GM23338 (cell line): ENCODE results near the gene DPP10. TPM values are rescaled to one million over a fixed set of nuclear protein-coding genes. Genes with fewer than 3 reads are reported as not detected.

Experiments
- ATAC-seq: fragments of 200-7000 bp; cut with Tn5 transposase; 3 replicates; pipeline ENCODE4 v1.9.1; 2020
- DNase-seq: peaks from one replicate; pipeline ENCODE4 v3.0.0-alpha.2; 2015; ENCODE audit warnings: low spot score
- H2AFZ ChIP-seq: fragments of 200-600 bp; sonication (generic); 2 replicates; pipeline ENCODE4 v1.8.0; 2016; ENCODE audit warnings: antibody characterized with exemption, mild to moderate bottlenecking, moderate library complexity
- H3F3A ChIP-seq: fragments of 200-600 bp; sonication (generic); replicated peaks from 2 replicates; pipeline ENCODE4 v1.8.0; 2017; ENCODE audit warnings: antibody characterized with exemption, mixed run types, low read depth
- H3K27ac ChIP-seq: fragments of 200-600 bp; sonication (generic); 2 replicates; pipeline ENCODE4 v1.6.1; 2016; ENCODE audit warnings: low read depth
- H3K27me3 ChIP-seq: fragments of 200-600 bp; sonication (generic); 2 replicates; pipeline ENCODE4 v1.8.0; 2016; ENCODE audit warnings: mild to moderate bottlenecking, mixed run types, moderate library complexity; ENCODE audit not compliant: insufficient read depth
- H3K36me3 ChIP-seq: fragments of 200-600 bp; sonication (generic); 2 replicates; pipeline ENCODE4 v1.8.0; 2016; ENCODE audit warnings: mild to moderate bottlenecking; ENCODE audit not compliant: insufficient read depth
- H3K4me1 ChIP-seq: fragments of 200-600 bp; sonication (generic); 2 replicates; pipeline ENCODE4 v1.8.0; 2016; ENCODE audit warnings: mild to moderate bottlenecking, moderate library complexity; ENCODE audit not compliant: insufficient read depth
- H3K4me2 ChIP-seq: fragments of 200-600 bp; sonication (generic); 2 replicates; pipeline ENCODE4 v1.7.1; 2017; ENCODE audit warnings: mixed run types
- H3K4me3 ChIP-seq: fragments of 200-600 bp; sonication (generic); 2 replicates; pipeline ENCODE4 v1.6.1; 2016; ENCODE audit warnings: mixed run types
- H3K79me2 ChIP-seq: fragments of 200-600 bp; sonication (generic); replicated peaks from 2 replicates; pipeline ENCODE4 v1.8.0; 2017; ENCODE audit warnings: mild to moderate bottlenecking; ENCODE audit not compliant: insufficient read depth
- H3K9me2 ChIP-seq: fragments of 200-600 bp; sonication (generic); 2 replicates; pipeline ENCODE4 v1.8.0; 2017; ENCODE audit not compliant: insufficient read depth
- H4K20me1 ChIP-seq: fragments of 200-600 bp; sonication (generic); replicated peaks from 2 replicates; pipeline ENCODE4 v1.8.0; 2017; ENCODE audit warnings: mild to moderate bottlenecking; ENCODE audit not compliant: insufficient read depth
- H3K27ac Mint-ChIP-seq: 2 replicates; pipeline ENCODE4 v1.8.0; 2020; ENCODE audit warnings: inconsistent platforms, mild to moderate bottlenecking, moderate library complexity, mixed read lengths
- H3K27me3 Mint-ChIP-seq: 3 replicates; pipeline ENCODE4 v1.8.0; 2022; ENCODE audit warnings: low read depth, mild to moderate bottlenecking, moderate library complexity, mixed read lengths, inconsistent platforms; ENCODE audit not compliant: insufficient read depth, poor library complexity
- H3K36me3 Mint-ChIP-seq: 3 replicates; pipeline ENCODE4 v1.8.0; 2021; ENCODE audit warnings: low read depth, mild to moderate bottlenecking, inconsistent platforms, moderate library complexity, mixed read lengths
- H3K4me1 Mint-ChIP-seq: 3 replicates; pipeline ENCODE4 v1.8.0; 2020; ENCODE audit warnings: mild to moderate bottlenecking, inconsistent platforms, mixed read lengths
- H3K4me3 Mint-ChIP-seq: 3 replicates; pipeline ENCODE4 v1.8.0; 2021; ENCODE audit warnings: moderate library complexity, mild to moderate bottlenecking, inconsistent platforms, mixed read lengths
- H3K9me3 Mint-ChIP-seq: 3 replicates; pipeline ENCODE4 v1.8.0; 2020; ENCODE audit warnings: moderate library complexity, mild to moderate bottlenecking, inconsistent platforms, mixed read lengths
- CREB1 ChIP-seq: fragments of 250-450 bp; sonication (Bioruptor Pico); IDR thresholded peaks from 2 replicates; pipeline ENCODE4 v1.5.0; 2020; ENCODE audit warnings: low read depth, mild to moderate bottlenecking, moderate library complexity
- EZH2phosphoT487 ChIP-seq: fragments of 200-600 bp; sonication (generic); IDR thresholded peaks from one replicate; pipeline ENCODE4 v1.8.1; 2018; ENCODE audit warnings: antibody characterized with exemption; ENCODE audit not compliant: unreplicated experiment
- JUNB ChIP-seq: IDR thresholded peaks from one replicate; pipeline ENCODE4 v1.6.1; 2016; ENCODE audit warnings: antibody characterized with exemption; ENCODE audit not compliant: unreplicated experiment
- NANOG ChIP-seq: IDR thresholded peaks from 2 replicates; pipeline ENCODE4 v1.6.1; 2016; ENCODE audit warnings: antibody characterized with exemption, borderline replicate concordance
- POLR2AphosphoS5 ChIP-seq: IDR thresholded peaks from 2 replicates; pipeline ENCODE4 v1.6.1; 2016; ENCODE audit warnings: antibody characterized with exemption, low read depth
- STAT1 ChIP-seq: IDR thresholded peaks from one replicate; pipeline ENCODE4 v1.6.1; 2016; ENCODE audit warnings: antibody characterized with exemption; ENCODE audit not compliant: unreplicated experiment
- ZNF114 ChIP-seq: fragments of 250-450 bp; sonication (Bioruptor Pico); IDR thresholded peaks from 2 replicates; pipeline ENCODE4 v1.5.0; 2020; ENCODE audit warnings: mild to moderate bottlenecking, moderate library complexity
- polyA plus RNA-seq: library from polyadenylated mRNA; unstranded; fragments of >200 nt; fragmentation: Nextera tagmentation; extraction: Ambion mirVana; gene quantifications from 2 replicates; pipeline ENCODE4 v1.2.1, GENCODE V29; 2016
- total RNA-seq: library from RNA; depleted of rRNA; stranded (reverse); fragments of >200 nt; shearing (Covaris generic); gene quantifications from 2 replicates; pipeline ENCODE4 v1.2.3, GENCODE V29; 2014
- TF ChIP-seq, protein P1 (sequence below), 2 experiments: fragments of 200-600 bp in 1 of 2; sonication (generic) in 1 of 2; conservative IDR thresholded peaks; 2 replicates each; pipeline versions ENCODE4 v1.5.1 to v1.6.1; 2016 to 2017; ENCODE audit warnings: antibody characterized with exemption in 2 of 2, low read depth in 2 of 2, mild to moderate bottlenecking in 2 of 2, moderate library complexity in 1 of 2

The DPP10 gene
- total and polyA plus RNA-seq, 2 experiments from 2014 or later: 3.6 to 14.8 TPM

DNA sequence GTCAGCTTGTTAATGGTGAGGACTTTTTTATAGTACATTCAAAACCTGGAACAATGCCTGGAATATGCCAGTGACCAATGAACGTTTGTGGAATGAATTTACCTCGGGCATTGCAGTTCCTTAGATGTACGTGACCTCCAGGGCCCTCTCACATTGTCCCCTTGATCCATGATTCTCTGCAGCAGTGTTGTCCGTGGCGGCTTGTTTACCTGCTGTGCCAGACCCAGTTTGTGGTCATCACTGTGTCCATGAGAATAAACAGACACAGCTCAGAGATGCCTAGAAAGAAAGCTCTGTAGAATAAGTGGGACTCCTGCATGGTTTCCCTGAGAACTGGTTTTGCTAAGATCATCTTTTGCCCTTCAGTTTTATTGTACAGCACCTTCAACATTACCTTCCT, 1132.2 kb downstream of the DPP10 start:
- H3F3A ChIP-seq: no peaks in the 10 kb centered on the region

DNA sequence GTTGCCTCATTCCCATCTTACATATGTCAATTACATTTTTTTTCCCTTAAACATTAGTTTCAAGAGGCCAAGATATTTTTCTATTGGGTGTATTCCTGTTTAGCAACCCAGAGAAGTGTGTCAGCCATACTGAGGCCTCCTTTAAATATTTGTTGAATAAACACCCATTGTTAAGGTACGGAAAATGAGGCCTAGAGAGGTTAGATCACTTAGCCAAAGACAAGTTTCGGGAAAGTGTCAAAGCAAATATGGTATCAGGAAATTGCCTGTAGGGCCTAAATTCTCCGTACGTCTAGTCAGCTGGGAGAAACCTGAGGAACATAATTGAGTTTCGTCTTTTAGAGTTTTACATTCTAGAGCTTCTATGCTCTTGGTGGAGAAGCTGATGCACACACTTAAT, 1138.3 kb downstream of the DPP10 start:
- Histone ChIP-seq H3K4me3 (no peak overlapping the region), H3K36me3 (no peaks in the 10 kb centered on the region), H3K4me2 (no peak overlapping the region), H3K9me2 (0 out of 2 replicates have a peak, but pooled peaks cover 3% of the 10 kb centered on the region), H2AFZ (no peak overlapping the region), H3K4me1 (no peaks in the 10 kb centered on the region), H3F3A (no peaks in the 10 kb centered on the region), H3K27me3 (no peaks in the 10 kb centered on the region), H3K27ac (no peak overlapping the region), H3K79me2 (no peaks in the 10 kb centered on the region), H4K20me1 (no peaks in the 10 kb centered on the region)
- Mint-ChIP-seq H3K9me3 (no peaks in the 10 kb centered on the region), H3K36me3 (no peaks in the 10 kb centered on the region), H3K27me3 (no peaks in the 10 kb centered on the region), H3K27ac (no peak overlapping the region), H3K4me3 (no peak overlapping the region), H3K4me1 (no peaks in the 10 kb centered on the region)
- no peak for TF ChIP-seq ZNF114 (CRISPR knock-in tag)
- TF ChIP-seq JUNB: no peak
- TF ChIP-seq, protein P1, sequence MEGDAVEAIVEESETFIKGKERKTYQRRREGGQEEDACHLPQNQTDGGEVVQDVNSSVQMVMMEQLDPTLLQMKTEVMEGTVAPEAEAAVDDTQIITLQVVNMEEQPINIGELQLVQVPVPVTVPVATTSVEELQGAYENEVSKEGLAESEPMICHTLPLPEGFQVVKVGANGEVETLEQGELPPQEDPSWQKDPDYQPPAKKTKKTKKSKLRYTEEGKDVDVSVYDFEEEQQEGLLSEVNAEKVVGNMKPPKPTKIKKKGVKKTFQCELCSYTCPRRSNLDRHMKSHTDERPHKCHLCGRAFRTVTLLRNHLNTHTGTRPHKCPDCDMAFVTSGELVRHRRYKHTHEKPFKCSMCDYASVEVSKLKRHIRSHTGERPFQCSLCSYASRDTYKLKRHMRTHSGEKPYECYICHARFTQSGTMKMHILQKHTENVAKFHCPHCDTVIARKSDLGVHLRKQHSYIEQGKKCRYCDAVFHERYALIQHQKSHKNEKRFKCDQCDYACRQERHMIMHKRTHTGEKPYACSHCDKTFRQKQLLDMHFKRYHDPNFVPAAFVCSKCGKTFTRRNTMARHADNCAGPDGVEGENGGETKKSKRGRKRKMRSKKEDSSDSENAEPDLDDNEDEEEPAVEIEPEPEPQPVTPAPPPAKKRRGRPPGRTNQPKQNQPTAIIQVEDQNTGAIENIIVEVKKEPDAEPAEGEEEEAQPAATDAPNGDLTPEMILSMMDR (conservative IDR thresholded peaks at IDR 0.05; ENCODE audit: low read depth in 2 of 2): no peak
- no peak for TF ChIP-seq EZH2phosphoT487
- TF ChIP-seq POLR2AphosphoS5: no peak
- ATAC-seq: no peak
- DNase-seq: no peak

More for the DNA sequence above, 1132.2 kb downstream of the DPP10 start:
- Histone ChIP-seq H3K9me2 (no peaks in the 10 kb centered on the region), H3K79me2 (no peaks in the 10 kb centered on the region), H3K4me1 (no peaks in the 10 kb centered on the region), H3K4me2 (no peak overlapping the region), H2AFZ (no peak overlapping the region), H3K27me3 (no peaks in the 10 kb centered on the region), H3K4me3 (no peak overlapping the region), H4K20me1 (no peaks in the 10 kb centered on the region), H3K36me3 (no peaks in the 10 kb centered on the region), H3K27ac (no peak overlapping the region)
- no peak for TF ChIP-seq STAT1
- TF ChIP-seq ZNF114 (CRISPR knock-in tag): no peak
- Mint-ChIP-seq H3K36me3 (no peaks in the 10 kb centered on the region), H3K27ac (no peak overlapping the region), H3K4me1 (no peaks in the 10 kb centered on the region), H3K4me3 (no peak overlapping the region), H3K27me3 (peaks cover 4% of the 10 kb centered on the region), H3K9me3 (no peaks in the 10 kb centered on the region)
- ATAC-seq: no peak
- no peak for DNase-seq

DNA sequence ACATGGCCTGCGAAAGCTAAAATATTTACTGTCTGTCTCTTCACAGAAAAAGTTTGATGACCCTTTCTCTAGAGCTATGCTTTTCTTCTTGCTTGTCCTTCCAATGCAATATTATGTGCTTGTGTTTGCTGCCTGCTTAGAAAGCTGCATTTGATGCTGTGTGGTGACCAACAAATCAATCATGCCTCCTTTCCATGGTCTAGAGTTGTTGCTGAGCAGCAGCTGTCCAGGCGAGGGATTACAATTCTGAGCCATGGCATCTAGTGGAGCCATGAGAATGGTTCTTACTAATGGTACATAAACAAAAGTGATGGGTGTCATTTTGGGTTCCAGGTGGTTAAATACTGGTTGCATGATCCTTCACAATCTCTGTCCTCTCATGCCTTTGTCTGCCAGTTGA, 1142.1 kb downstream of the DPP10 start:
- H3K27ac ChIP-seq: no peak overlapping the region
- H3K79me2 ChIP-seq: no peaks in the 10 kb centered on the region
- no peaks in the 10 kb centered on the region for H3F3A ChIP-seq
- no peak for DNase-seq
- no peak overlapping the region for H3K27ac Mint-ChIP-seq
- 0 out of 2 replicates have a peak, but pooled peaks cover 3% of the 10 kb centered on the region for H3K9me2 ChIP-seq
- H3K27me3 Mint-ChIP-seq: no peaks in the 10 kb centered on the region
- H3K36me3 Mint-ChIP-seq: no peaks in the 10 kb centered on the region
- no peaks in the 10 kb centered on the region for H3K4me1 Mint-ChIP-seq
- no peaks in the 10 kb centered on the region for H3K36me3 ChIP-seq
- no peak overlapping the region for H2AFZ ChIP-seq
- H4K20me1 ChIP-seq: no peaks in the 10 kb centered on the region
- H3K4me3 Mint-ChIP-seq: no peak overlapping the region
- TF ChIP-seq, protein P1 (conservative IDR thresholded peaks at IDR 0.05; ENCODE audit: low read depth in 2 of 2): no peak
- TF ChIP-seq NANOG: no peak
- no peak for TF ChIP-seq CREB1 (CRISPR knock-in tag)
- ATAC-seq: no peak
- no peaks in the 10 kb centered on the region for H3K27me3 ChIP-seq
- H3K9me3 Mint-ChIP-seq: no peaks in the 10 kb centered on the region; the same call in 2 of the 3 replicates
- H3K4me1 ChIP-seq: no peaks in the 10 kb centered on the region
- no peak overlapping the region for H3K4me2 ChIP-seq
- no peak overlapping the region for H3K4me3 ChIP-seq
